GM21717 (cell line): ENCODE measurements around the gene NHLRC1.
"Not testable (repeated sequence)": the region's sequence is repeated elsewhere in the genome, so short reads cannot be mapped to it uniquely, and the experiment has no call there.

Experiments used
- ATAC-seq: cut with Tn5 transposase; IDR thresholded peaks from one replicate; pipeline ENCODE4 v1.9.1; 2021; ENCODE audit warnings: mild to moderate bottlenecking, moderate library complexity; ENCODE audit not compliant: unreplicated experiment

Gene NHLRC1

GRCh38 chr6:18122128-18123093 lies at the start of gene NHLRC1:
TSS of gene NHLRC1 (minus strand) at chr6:18122677. CDS start at chr6:18122606, 71 bp downstream.
- ATAC-seq: peak; percentile 97

GRCh38 chr6:18171871-18172270 lies 49.4 kb upstream of the NHLRC1 start:
- no peak for ATAC-seq

- ATAC-seq: no peak
These were observed 45.8 kb upstream of the NHLRC1 start for GRCh38 chr6:18168264-18168663.

GRCh38 chr6:18166312-18167036 lies 44.0 kb upstream of the NHLRC1 start:
- no peak for ATAC-seq

- ATAC-seq: no peak
These were observed 43.3 kb upstream of the NHLRC1 start for GRCh38 chr6:18165751-18166150.

GRCh38 chr6:18162401-18162800 lies 39.9 kb upstream of the NHLRC1 start:
- ATAC-seq: no peak

GRCh38 chr6:18161431-18161830 lies 39.0 kb upstream of the NHLRC1 start:
- ATAC-seq: no peak

- no peak for ATAC-seq
These were observed 38.4 kb upstream of the NHLRC1 start for GRCh38 chr6:18160911-18161310.

- ATAC-seq: peak; percentile 42
These were observed 33.5 kb upstream of the NHLRC1 start for GRCh38 chr6:18155864-18156421.

- ATAC-seq: peak; percentile 87
These were observed 32.8 kb upstream of the NHLRC1 start, which contains the start of gene KDM1B for GRCh38 chr6:18155150-18155863. TSS of gene KDM1B (plus strand) at chr6:18155422. CDS start at chr6:18159896, 4,474 bp downstream.

- ATAC-seq: peak; percentile 62
These were observed 32.2 kb upstream of the NHLRC1 start, which contains the start of gene TPMT for GRCh38 chr6:18154507-18155149. TSS of gene TPMT (minus strand) at chr6:18155077. CDS start at chr6:18149127, 5,950 bp downstream.

GRCh38 chr6:18153311-18153703 lies 30.8 kb upstream of the NHLRC1 start:
- no peak for ATAC-seq

GRCh38 chr6:18151801-18152200 lies 29.3 kb upstream of the NHLRC1 start:
- no peak for ATAC-seq

GRCh38 chr6:18151391-18151790 lies 28.9 kb upstream of the NHLRC1 start:
- ATAC-seq: not testable (repeated sequence)

GRCh38 chr6:18148304-18149025 lies 26.0 kb upstream of the NHLRC1 start:
- no peak for ATAC-seq

- no peak for ATAC-seq
These were observed 25.1 kb upstream of the NHLRC1 start for GRCh38 chr6:18147616-18148015.

- no peak for ATAC-seq
These were observed 24.7 kb upstream of the NHLRC1 start for GRCh38 chr6:18147160-18147559.

- ATAC-seq: no peak
These were observed 20.0 kb upstream of the NHLRC1 start for GRCh38 chr6:18142591-18142861.

GRCh38 chr6:18141805-18142590 lies 19.5 kb upstream of the NHLRC1 start:
- ATAC-seq: no peak
